ENCODE results near the gene TREM2. TPM values are rescaled to one million over a fixed set of nuclear protein-coding genes. Genes with fewer than 3 reads are reported as not detected.

Gene TREM2
- total and polyA plus RNA-seq, 2 of the 8 experiments (the other 6 are each of a cell fraction or from before 2014, with no cell fraction given) = 0.20 TPM; not detected in 1

DNA sequence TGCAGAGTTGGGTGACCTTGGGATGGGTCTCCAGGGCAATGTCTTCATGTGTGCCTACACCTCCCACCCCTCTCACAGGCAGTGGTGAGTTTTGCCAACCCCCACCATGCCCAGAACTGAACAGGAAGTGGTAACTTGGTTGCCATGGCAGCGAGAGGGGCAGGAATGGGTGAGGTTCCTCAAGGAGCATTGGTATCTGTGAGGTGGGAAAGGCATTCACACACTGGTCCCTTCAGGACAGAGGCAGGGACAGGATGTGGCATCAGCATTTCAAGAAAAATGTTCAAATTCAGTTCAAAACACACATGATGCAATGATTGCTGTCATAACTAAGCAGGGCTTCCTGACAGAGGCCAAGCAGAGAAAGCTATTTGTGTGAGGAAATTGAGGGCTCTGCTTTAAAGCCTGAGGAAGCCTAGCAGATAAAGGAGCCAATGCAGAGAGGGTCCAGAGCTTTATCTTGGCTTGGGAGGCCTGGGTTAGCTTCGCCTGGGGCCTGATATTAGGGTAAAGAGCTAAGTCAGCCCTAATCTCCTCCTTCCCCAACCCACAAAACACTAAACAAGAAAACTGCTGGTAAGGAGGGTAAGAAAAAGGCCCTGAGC is 37.5 kb upstream of the TREM2 start:
- CTCF ChIA-PET (ENCODE audit: partially characterized antibody) = interaction anchor here (0.5 to 4.7 kb wide), 7 partner anchors 9 to 134 kb away, joined by 3 to 48 read pairs (median 5); no protein-coding TSS in a partner anchor
- no peak overlapping the region for H4K8ac ChIP-seq (ENCODE audit: extremely low read depth, insufficient read depth, low read length)
- no peaks in the 10 kb centered on the region for H3K23me2 ChIP-seq (ENCODE audit: low read depth, low read length)
- H3K23ac ChIP-seq (ENCODE audit: insufficient read length) = no peak overlapping the region
- H3K4me2 ChIP-seq (ENCODE audit: insufficient read depth in 1 of 2, low read depth in 2 of 2, low read length in 2 of 2) = no peak overlapping the region
- H2BK120ac ChIP-seq (replicated peaks; ENCODE audit: low read depth, low read length) = no peak overlapping the region
- H3K4me3 ChIP-seq (ENCODE audit: extremely low read depth in 1 of 4, insufficient read depth in 2 of 4, low read depth in 3 of 4, low read length in 4 of 4) = no peak overlapping the region
- peak overlapping the region; percentile 36; the same call in 1 of the 2 replicates for H2AFZ ChIP-seq (ENCODE audit: low read length)
- 0 out of 2 replicates have a peak overlapping the region, but pooled peaks have one; percentile 61 for H2BK20ac ChIP-seq (ENCODE audit: low read length)
- no peak overlapping the region for H4K5ac ChIP-seq (ENCODE audit: insufficient read length, low read depth, low read length)
- no peak for FAIRE-seq
- H3K79me1 ChIP-seq (ENCODE audit: low read depth, low read length) = no peaks in the 10 kb centered on the region
- no peak overlapping the region for H4K91ac ChIP-seq (replicated peaks; ENCODE audit: insufficient read length, low read length)
- H3K4me1 ChIP-seq (replicated peaks in 1 of 4; ENCODE audit: control insufficient read depth in 3 of 4, insufficient read depth in 4 of 4, low read length in 3 of 4) = peaks cover 0 to 7% (median 3%) of the 10 kb centered on the region in 4 experiments; a peak in 5 of 7 replicates
- H4K20me1 ChIP-seq (replicated peaks in 1 of 2; ENCODE audit: control insufficient read depth in 1 of 2, insufficient read depth in 2 of 2, low read length in 2 of 2) = no peaks in the 10 kb centered on the region
- H3K27ac ChIP-seq (ENCODE audit: low read depth, low read length) = no peak overlapping the region
- no peaks in the 10 kb centered on the region; a peak in 1 of 7 replicates for H3K27me3 ChIP-seq (replicated peaks in 1 of 4; ENCODE audit: control insufficient read depth in 3 of 4, extremely low read depth in 1 of 4, insufficient read depth in 3 of 4, low read length in 3 of 4)
- no peak overlapping the region for H3K4ac ChIP-seq (replicated peaks; ENCODE audit: insufficient read length, low read depth, low read length)
- H3K18ac ChIP-seq (ENCODE audit: extremely low read depth, low read length) = no peak overlapping the region
- no peak overlapping the region for H3K56ac ChIP-seq (replicated peaks; ENCODE audit: insufficient read length, low read depth, low read length)
- H3K36me3 ChIP-seq (ENCODE audit: control insufficient read depth in 2 of 4, insufficient read depth in 4 of 4, low read length in 3 of 4) = no peaks in the 10 kb centered on the region
- 85% methylated on average over 2 of the region's 2 CpGs; no CpG with 5 or more reads in 1 of the 2 experiments for WGBS, 2 experiments (ENCODE audit: extremely low coverage in 1 of 2, insufficient coverage in 1 of 2, insufficient read length in 1 of 2, insufficient replicate concordance in 2 of 2, low coverage in 1 of 2, low lambda C conversion rate in 2 of 2, missing lambda C conversion rate in 1 of 2)
- H3K9ac ChIP-seq (replicated peaks in 1 of 4; ENCODE audit: extremely low read depth in 1 of 4, low read depth in 3 of 4, low read length in 3 of 4) = no peak overlapping the region
- no peak overlapping the region; the same call in 1 of the 2 replicates for H2BK15ac ChIP-seq (ENCODE audit: low read length)
- no peaks in the 10 kb centered on the region for H3K9me3 ChIP-seq (ENCODE audit: insufficient read depth in 2 of 2, low read depth in 1 of 2, low read length in 1 of 2)
- TF ChIP-seq, protein P1, sequence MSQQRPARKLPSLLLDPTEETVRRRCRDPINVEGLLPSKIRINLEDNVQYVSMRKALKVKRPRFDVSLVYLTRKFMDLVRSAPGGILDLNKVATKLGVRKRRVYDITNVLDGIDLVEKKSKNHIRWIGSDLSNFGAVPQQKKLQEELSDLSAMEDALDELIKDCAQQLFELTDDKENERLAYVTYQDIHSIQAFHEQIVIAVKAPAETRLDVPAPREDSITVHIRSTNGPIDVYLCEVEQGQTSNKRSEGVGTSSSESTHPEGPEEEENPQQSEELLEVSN (IDR thresholded peaks at IDR 0.05) = no peak
- TF ChIP-seq SUZ12 (IDR thresholded peaks at IDR 0.05; ENCODE audit: low read length) = no peak
- POLR2A ChIA-PET (ENCODE audit: partially characterized antibody) = interaction anchor here (0.7 kb wide), 1 partner anchor 126 kb away, joined by 3 read pairs; no protein-coding TSS in a partner anchor
- no peak overlapping the region for H2BK5ac ChIP-seq (ENCODE audit: low read depth, low read length)
- H3K14ac ChIP-seq (ENCODE audit: insufficient read length) = no peak overlapping the region
- DNase-seq (ENCODE audit: low read depth in 1 of 2, low spot score in 2 of 2) = peak in 1 of 2 experiments; percentile 44
- H3K79me2 ChIP-seq (ENCODE audit: control insufficient read depth in 1 of 2, insufficient read depth in 2 of 2, low read length in 2 of 2) = no peaks in the 10 kb centered on the region
- H2BK12ac ChIP-seq (ENCODE audit: low read depth, low read length) = peak overlapping the region; percentile 55; the same call in 1 of the 2 replicates
- H2AK5ac ChIP-seq (ENCODE audit: low read depth, low read length) = no peak overlapping the region
